LNCaP clone FGC (cell line): ENCODE results near the gene UGGT2.
"Not testable (repeated sequence)": the region's sequence is repeated elsewhere in the genome, so short reads cannot be mapped to it uniquely, and the experiment has no call there.

ENCODE experiments used
- DNase-seq: peaks from one replicate; pipeline ENCODE4 v3.0.0-alpha.2; 2011; ENCODE audit warnings: low read depth
- H3K4me3 ChIP-seq: 2 replicates; pipeline ENCODE4 v1.5.1; 2011; ENCODE audit warnings: mild to moderate bottlenecking, low read depth, low read length, control low read depth
- TF ChIP-seq, protein P1 (sequence below): IDR thresholded peaks from 2 replicates; pipeline ENCODE4 v1.5.1; 2012; ENCODE audit warnings: mild to moderate bottlenecking; ENCODE audit not compliant: control insufficient read depth, insufficient read depth; ENCODE audit errors: extremely low read depth

UGGT2 gene

DNA sequence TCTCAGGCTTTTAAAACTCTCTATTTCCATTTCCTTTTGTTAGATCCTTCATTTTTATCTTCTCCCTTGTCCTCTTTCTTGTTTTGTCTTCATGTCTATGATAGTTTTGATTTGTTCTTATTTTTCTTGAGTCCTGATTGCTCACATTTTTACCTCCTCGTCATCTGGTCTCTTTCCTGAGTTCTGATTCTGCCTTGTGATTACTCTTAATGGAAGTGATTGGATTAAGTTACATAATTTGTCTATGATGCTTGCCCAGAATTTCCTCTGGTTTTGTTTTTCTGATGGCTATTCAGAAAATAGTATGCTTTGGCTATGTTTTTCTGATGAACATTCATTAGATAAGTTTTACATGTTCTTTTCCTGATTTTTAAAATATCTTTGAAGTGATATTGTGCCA lies 273.7 kb downstream of the UGGT2 start:
- no peak overlapping the region for H3K4me3 ChIP-seq
- DNase-seq: no peak
- TF ChIP-seq, protein P1, sequence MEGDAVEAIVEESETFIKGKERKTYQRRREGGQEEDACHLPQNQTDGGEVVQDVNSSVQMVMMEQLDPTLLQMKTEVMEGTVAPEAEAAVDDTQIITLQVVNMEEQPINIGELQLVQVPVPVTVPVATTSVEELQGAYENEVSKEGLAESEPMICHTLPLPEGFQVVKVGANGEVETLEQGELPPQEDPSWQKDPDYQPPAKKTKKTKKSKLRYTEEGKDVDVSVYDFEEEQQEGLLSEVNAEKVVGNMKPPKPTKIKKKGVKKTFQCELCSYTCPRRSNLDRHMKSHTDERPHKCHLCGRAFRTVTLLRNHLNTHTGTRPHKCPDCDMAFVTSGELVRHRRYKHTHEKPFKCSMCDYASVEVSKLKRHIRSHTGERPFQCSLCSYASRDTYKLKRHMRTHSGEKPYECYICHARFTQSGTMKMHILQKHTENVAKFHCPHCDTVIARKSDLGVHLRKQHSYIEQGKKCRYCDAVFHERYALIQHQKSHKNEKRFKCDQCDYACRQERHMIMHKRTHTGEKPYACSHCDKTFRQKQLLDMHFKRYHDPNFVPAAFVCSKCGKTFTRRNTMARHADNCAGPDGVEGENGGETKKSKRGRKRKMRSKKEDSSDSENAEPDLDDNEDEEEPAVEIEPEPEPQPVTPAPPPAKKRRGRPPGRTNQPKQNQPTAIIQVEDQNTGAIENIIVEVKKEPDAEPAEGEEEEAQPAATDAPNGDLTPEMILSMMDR: no peak

DNA sequence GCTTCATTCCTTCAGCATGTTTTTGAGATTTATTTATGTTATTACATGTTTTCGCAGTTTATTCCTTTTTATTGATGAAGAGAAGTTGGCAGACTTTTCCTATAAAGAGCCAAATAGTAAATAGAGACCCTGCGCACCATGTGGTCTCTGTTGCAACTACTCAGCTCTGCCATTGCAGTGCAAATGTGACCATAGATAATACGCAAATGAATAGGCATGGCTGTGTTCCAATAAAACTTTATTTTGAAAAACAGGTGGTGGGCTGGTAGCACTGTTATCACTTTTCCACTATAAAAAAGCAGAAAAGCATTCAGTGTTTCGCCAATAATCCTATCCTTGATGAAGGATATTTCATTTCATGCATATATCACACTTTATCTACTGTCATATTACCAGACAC lies 281.3 kb downstream of the UGGT2 start:
- DNase-seq: no peak
- H3K4me3 ChIP-seq: no peak overlapping the region
- TF ChIP-seq, protein P1: no peak

DNA sequence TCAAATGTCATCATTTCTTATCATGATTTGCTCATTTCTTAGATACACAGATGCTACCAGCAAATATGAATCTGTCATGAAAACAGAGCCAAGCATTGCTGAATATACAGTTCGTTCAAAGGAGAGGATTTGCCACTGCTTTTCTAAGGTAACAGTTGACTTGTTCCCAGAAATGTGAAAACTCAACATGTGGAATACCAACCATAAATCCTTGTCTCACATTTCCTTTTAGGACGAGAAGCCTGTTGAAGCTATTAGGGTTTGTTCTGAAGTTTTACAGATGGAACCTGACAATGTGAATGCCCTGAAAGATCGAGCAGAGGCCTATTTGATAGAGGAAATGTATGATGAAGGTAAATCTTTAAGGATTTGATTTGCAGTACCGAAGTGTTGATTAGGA lies 289.6 kb downstream of the UGGT2 start:
- DNase-seq: no peak
- TF ChIP-seq, protein P1: no peak
- no peak overlapping the region for H3K4me3 ChIP-seq

DNA sequence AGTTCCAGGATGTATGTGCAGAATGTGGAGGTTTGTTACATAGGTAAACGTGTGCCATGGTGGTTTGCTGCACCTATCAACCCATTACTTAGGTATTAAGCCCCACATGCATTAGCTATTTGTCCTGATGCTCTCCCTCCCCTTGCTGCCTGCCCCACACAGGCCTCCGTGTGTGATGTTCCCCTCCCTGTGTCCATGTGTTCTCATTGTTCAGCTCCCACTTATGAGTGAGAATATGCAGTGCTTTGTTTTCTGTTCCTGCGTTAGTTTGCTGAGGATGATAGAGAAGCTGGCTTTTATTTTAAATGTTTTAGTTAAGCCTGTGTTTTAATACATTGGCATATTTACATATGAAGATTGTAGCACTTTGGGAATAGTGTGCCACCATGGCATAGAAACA lies 290.6 kb downstream of the UGGT2 start:
- DNase-seq, H3K4me3 ChIP-seq: not testable (repeated sequence)

DNA sequence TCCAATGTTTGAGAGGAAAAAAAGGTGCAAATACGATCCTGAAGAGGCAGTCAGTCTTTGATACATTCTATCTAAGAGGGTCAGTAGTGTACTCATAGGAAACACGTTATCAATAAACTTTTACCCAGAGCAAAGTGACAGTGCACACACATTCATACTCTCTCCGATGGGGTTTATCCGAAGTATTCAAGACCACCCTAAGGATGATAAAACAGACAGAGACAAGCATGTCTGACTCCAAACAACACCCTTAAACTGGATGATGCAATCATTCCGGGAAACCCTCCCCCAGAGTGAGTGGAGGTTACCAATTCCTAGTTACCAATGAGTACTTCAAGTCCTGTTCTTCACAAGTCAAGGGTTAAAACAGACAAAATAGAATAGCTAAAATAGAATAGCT lies 297.1 kb downstream of the UGGT2 start:
- no peak for DNase-seq
- TF ChIP-seq, protein P1: no peak
- no peak overlapping the region for H3K4me3 ChIP-seq

DNA sequence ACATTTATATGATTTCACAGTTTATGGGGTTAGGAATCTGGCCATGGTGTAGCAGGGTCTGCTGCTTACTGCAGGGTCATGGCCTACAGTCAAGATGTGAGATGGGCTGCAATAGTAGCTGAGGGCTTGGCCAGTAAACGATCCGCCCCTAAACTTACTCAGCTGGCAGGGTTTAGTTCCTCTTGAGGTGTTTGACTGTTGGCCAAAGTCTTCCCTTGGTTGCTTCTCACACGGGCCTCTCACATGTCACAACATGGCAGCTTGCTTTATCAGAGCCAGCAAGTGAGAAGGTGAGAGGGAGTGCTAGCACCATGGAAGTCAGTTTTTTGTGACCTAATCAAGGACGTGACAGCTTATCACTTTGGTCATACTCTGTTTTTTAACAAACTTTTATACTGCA lies 299.1 kb downstream of the UGGT2 start:
- TF ChIP-seq, protein P1: no peak
- no peak for DNase-seq
- H3K4me3 ChIP-seq: no peak overlapping the region

DNA sequence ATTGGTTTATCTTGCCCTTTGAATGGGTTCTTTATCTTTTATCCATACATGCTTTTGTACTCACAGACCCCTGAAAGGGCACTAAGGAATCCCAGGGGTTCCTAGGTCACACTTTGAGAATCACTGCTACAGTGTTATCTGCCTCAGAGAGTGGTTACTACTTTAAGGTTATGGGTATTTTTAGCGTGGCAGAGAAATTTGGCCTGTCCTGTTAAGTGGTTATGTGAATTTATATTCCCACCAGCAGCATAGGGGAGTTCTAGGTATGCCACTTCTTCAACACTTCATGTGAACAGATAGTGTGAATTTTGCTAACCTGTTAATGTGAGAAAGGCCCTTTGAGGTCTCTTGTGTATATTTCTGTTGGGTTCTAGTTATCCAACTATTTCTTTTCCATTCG lies 300.5 kb downstream of the UGGT2 start:
- TF ChIP-seq, protein P1: no peak
- no peak for DNase-seq

More for the DNA sequence above, 300.5 kb downstream of the UGGT2 start:
- no peak overlapping the region for H3K4me3 ChIP-seq
